Fibroblast of the aortic adventitia (primary cell): Measurements from ENCODE around the gene AGBL4. TPM values are rescaled to one million over a fixed set of nuclear protein-coding genes. Genes with fewer than 3 reads are reported as not detected.

Source experiments
- DNase-seq: peaks from one replicate; pipeline ENCODE4 v3.0.0-alpha.2; 2010; ENCODE audit warnings: low read depth
- H3K4me3 ChIP-seq: 2 replicates; pipeline ENCODE4 v1.5.1; 2011; ENCODE audit warnings: low read depth, mild to moderate bottlenecking, control low read depth, low read length, moderate library complexity
- CTCF ChIP-seq: IDR thresholded peaks from 2 replicates; pipeline ENCODE4 v1.5.1; 2011; ENCODE audit warnings: mild to moderate bottlenecking, low read length, control low read depth, inconsistent platforms; ENCODE audit not compliant: insufficient read depth
- total RNA-seq: library from RNA; depleted of rRNA; stranded (reverse); fragments of >200 nt; gene quantifications from 2 replicates; pipeline ENCODE4 v1.2.3, GENCODE V29; 2012; ENCODE audit warnings: low replicate concordance

The AGBL4 gene
- total RNA-seq, 1 donor = not detected

GRCh38 chr1:48661726-48662463, 1361.9 kb downstream of the AGBL4 start:
- no peak for DNase-seq
- TF ChIP-seq CTCF = no peak
- H3K4me3 ChIP-seq = no peak overlapping the region

GRCh38 chr1:48659801-48660200, 1364.0 kb downstream of the AGBL4 start:
- no peak for DNase-seq
- no peak overlapping the region for H3K4me3 ChIP-seq
- no peak for TF ChIP-seq CTCF

GRCh38 chr1:48657413-48657812, 1366.3 kb downstream of the AGBL4 start:
- no peak for TF ChIP-seq CTCF
- DNase-seq = no peak
- H3K4me3 ChIP-seq = no peak overlapping the region

- no peak for DNase-seq
- TF ChIP-seq CTCF = no peak
Observed at GRCh38 chr1:48654606-48655210, 1369.0 kb downstream of the AGBL4 start.

GRCh38 chr1:48652334-48652733, 1371.4 kb downstream of the AGBL4 start:
- TF ChIP-seq CTCF = no peak
- no peak for DNase-seq
- H3K4me3 ChIP-seq = no peak overlapping the region

More at GRCh38 chr1:48654606-48655210, 1369.0 kb downstream of the AGBL4 start:
- H3K4me3 ChIP-seq = no peak overlapping the region

GRCh38 chr1:48649880-48650279, 1373.9 kb downstream of the AGBL4 start:
- TF ChIP-seq CTCF = no peak
- H3K4me3 ChIP-seq = no peak overlapping the region
- no peak for DNase-seq

GRCh38 chr1:48645883-48646282, 1377.9 kb downstream of the AGBL4 start:
- no peak for DNase-seq
- TF ChIP-seq CTCF = no peak
- H3K4me3 ChIP-seq = no peak overlapping the region
